Panc1 (cell line): ENCODE data around the gene PTPN23. TPM values are rescaled to one million over a fixed set of nuclear protein-coding genes. Genes with fewer than 3 reads are reported as not detected.

Experiments
- ATAC-seq: fragments of 200-7000 bp; cut with Tn5 transposase; 2 replicates; pipeline ENCODE4 v1.9.1; 2020; ENCODE audit warnings: mild to moderate bottlenecking, moderate library complexity
- BruUV-seq: library from RNA; stranded (reverse); fragments of 400-500 nt; replicated peaks from 2 replicates; lab custom pipeline; 2021; lab: Mats Ljungman, UMichigan
- CTCF ChIA-PET: fragments of 300-600 bp; sonication (Branson Sonifier 250); formaldehyde crosslinking; loops from one replicate; lab custom pipeline; 2022; ENCODE audit warnings: antibody characterized with exemption; lab: Charles Lee
- POLR2A ChIA-PET: fragments of 300-600 bp; sonication (Branson Sonifier 250); formaldehyde crosslinking; loops from one replicate; lab custom pipeline; 2022; ENCODE audit warnings: antibody characterized with exemption; lab: Charles Lee
- DNase-seq: peaks from one replicate; pipeline ENCODE4 v3.0.0-alpha.2; 2010; ENCODE audit warnings: low read depth, low spot score
- H3K27ac ChIP-seq: 2 replicates; pipeline ENCODE4 v1.5.1; 2011; ENCODE audit warnings: mild to moderate bottlenecking, low read length, inconsistent platforms
- H3K27me3 ChIP-seq: fragments of 200-500 bp; sonication (Bioruptor generic); 2 replicates; pipeline ENCODE4 v1.6.0; 2014; ENCODE audit warnings: low read length, inconsistent platforms; ENCODE audit not compliant: control insufficient read depth, insufficient read depth
- H3K36me3 ChIP-seq: fragments of 200-500 bp; sonication (Bioruptor generic); 2 replicates; pipeline ENCODE4 v1.5.1; 2014; ENCODE audit warnings: inconsistent platforms, mild to moderate bottlenecking, low read length, moderate library complexity; ENCODE audit not compliant: control insufficient read depth, insufficient read depth
- H3K4me1 ChIP-seq: 2 replicates; pipeline ENCODE4 v1.5.1; 2011; ENCODE audit warnings: inconsistent platforms, mild to moderate bottlenecking, low read length, moderate library complexity; ENCODE audit not compliant: control insufficient read depth, insufficient read depth
- H3K4me3 ChIP-seq, 2 experiments: 2 replicates each; pipeline ENCODE4 v1.5.1; 2011 to 2012; ENCODE audit warnings: low read depth in 2 of 2, low read length in 2 of 2, mild to moderate bottlenecking in 2 of 2, inconsistent platforms in 1 of 2, moderate library complexity in 1 of 2
- H3K9me3 ChIP-seq: fragments of 200-500 bp; sonication (Bioruptor generic); 2 replicates; pipeline ENCODE4 v1.5.1; 2014; ENCODE audit warnings: low read depth, mild to moderate bottlenecking, inconsistent platforms, low read length, moderate library complexity; ENCODE audit not compliant: control insufficient read depth, insufficient read depth
- CTCF ChIP-seq: fragments of 450-650 bp; IDR thresholded peaks from 2 replicates; pipeline ENCODE4 v1.5.1; 2017; ENCODE audit warnings: mild to moderate bottlenecking
- POLR2AphosphoS5 ChIP-seq: IDR thresholded peaks from 2 replicates; pipeline ENCODE4 v1.6.1; 2012; ENCODE audit warnings: mild to moderate bottlenecking, low read depth, low read length, moderate library complexity
- REST ChIP-seq, 2 experiments: IDR thresholded peaks; 2 replicates each; pipeline ENCODE4 v1.6.1; 2011 to 2012; ENCODE audit warnings: low read depth in 2 of 2, control low read depth in 1 of 2, low read length in 1 of 2, mild to moderate bottlenecking in 1 of 2, moderate library complexity in 1 of 2; ENCODE audit not compliant: insufficient read depth in 1 of 2
- SIN3A ChIP-seq: IDR thresholded peaks from 2 replicates; pipeline ENCODE4 v1.6.1; 2012; ENCODE audit warnings: low read depth, mild to moderate bottlenecking, low read length, moderate library complexity, borderline replicate concordance; ENCODE audit not compliant: insufficient read depth
- TCF7L2 ChIP-seq: IDR thresholded peaks from 2 replicates; pipeline ENCODE4 v1.6.1; 2011; ENCODE audit warnings: mild to moderate bottlenecking, low read depth, low read length, inconsistent platforms
- in situ Hi-C: cut with HindIII; loops from 2 replicates; pipeline ENCODE4 v1.10.0; 2016; ENCODE audit warnings: low sequenced_read_pairs, low pct_unique_long_range_greater_than_20kb
- intact Hi-C: fragments of 100-400 bp; cut with micrococcal nuclease; formaldehyde crosslinking; loops from one replicate; pipeline ENCODE4 v1.10.0; 2022; ENCODE audit not compliant: unreplicated experiment
- total RNA-seq: library from RNA; stranded (reverse); gene quantifications from one replicate; pipeline ENCODE4 v1.2.1, GENCODE V29; 2021; ENCODE audit not compliant: unreplicated experiment

Gene PTPN23
- total RNA-seq, 1 experiment from 2014 or later = 35.7 TPM

- intact Hi-C loops = no loop called here
- H3K27me3 ChIP-seq = no peaks in the 10 kb centered on the region
- H3K4me3 ChIP-seq = no peak overlapping the region
- in situ Hi-C loops = no loop called here
- H3K27ac ChIP-seq = no peak overlapping the region
- no peak for ATAC-seq
- H3K9me3 ChIP-seq = no peaks in the 10 kb centered on the region
- no peaks in the 10 kb centered on the region for H3K4me1 ChIP-seq
- ChIA-PET POLR2A (no interaction called here), CTCF (no interaction called here)
- TF ChIP-seq SIN3A (no peak), CTCF (no peak), REST (IDR thresholded peaks at IDR 0.05; ENCODE audit: insufficient read depth in 1 of 2, low read depth in 2 of 2, low read length in 1 of 2) (no peak), TCF7L2 (no peak)
- no peak for DNase-seq
- BruUV-seq = no TSS peak
- H3K36me3 ChIP-seq = no peaks in the 10 kb centered on the region
Observed at GRCh38 chr3:47404431-47404876, 23.6 kb downstream of the PTPN23 start.

GRCh38 chr3:47404955-47405790, 24.4 kb downstream of the PTPN23 start:
- no peaks in the 10 kb centered on the region for H3K9me3 ChIP-seq
- no peaks in the 10 kb centered on the region for H3K4me1 ChIP-seq
- intact Hi-C loops = no loop called here
- ChIA-PET POLR2A (no interaction called here), CTCF (no interaction called here)
- in situ Hi-C loops = no loop called here
- H3K36me3 ChIP-seq = no peaks in the 10 kb centered on the region
- H3K27ac ChIP-seq = no peak overlapping the region
- ATAC-seq (no peak), DNase-seq (no peak)
- no peak for TF ChIP-seq CTCF
- TF ChIP-seq POLR2AphosphoS5 = no peak
- no peak for TF ChIP-seq SIN3A
- TF ChIP-seq TCF7L2 = no peak
- TF ChIP-seq REST (IDR thresholded peaks at IDR 0.05; ENCODE audit: insufficient read depth in 1 of 2, low read depth in 2 of 2, low read length in 1 of 2) = no peak
- no peak overlapping the region for H3K4me3 ChIP-seq
- no peaks in the 10 kb centered on the region for H3K27me3 ChIP-seq
- BruUV-seq = no TSS peak
